CD4-positive, alpha-beta T cell treated with Interleukin-4 for 1 hour (primary cell): Measurements from ENCODE around the gene GLP2R.
"Not testable (repeated sequence)": the region's sequence is repeated elsewhere in the genome, so short reads cannot be mapped to it uniquely, and the experiment has no call there.

Experiments used
- DNase-seq, 2 donors: peaks; one replicate each; pipeline ENCODE4 v3.0.0-alpha.2; 2020 to 2022

GLP2R gene

GRCh38 chr17:9825641-9826150 is at the start of gene GLP2R:
TSS of gene GLP2R (plus strand) at chr17:9825924. CDS start at chr17:9826064, 140 bp downstream.
- DNase-seq, result no peak

DNA sequence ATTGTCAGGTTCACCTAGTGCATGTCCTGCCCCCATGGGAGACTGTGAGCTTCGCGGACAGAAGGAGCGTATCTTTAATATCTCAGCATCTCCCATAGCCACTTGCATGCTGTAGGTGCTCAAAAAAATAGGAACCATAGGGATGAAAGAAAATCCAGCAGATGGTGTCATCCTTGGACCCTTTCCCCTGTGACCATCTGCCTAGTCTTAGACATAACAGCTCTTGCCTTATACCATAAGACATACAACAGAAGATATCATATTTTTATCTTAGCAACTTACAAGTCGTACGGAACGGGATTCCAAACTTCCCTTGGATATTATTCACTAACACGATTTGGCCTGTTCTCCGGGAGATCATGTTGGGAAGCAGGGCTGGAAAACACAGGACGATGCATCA is 48.8 kb upstream of the GLP2R start:
- DNase-seq, result no peak

DNA sequence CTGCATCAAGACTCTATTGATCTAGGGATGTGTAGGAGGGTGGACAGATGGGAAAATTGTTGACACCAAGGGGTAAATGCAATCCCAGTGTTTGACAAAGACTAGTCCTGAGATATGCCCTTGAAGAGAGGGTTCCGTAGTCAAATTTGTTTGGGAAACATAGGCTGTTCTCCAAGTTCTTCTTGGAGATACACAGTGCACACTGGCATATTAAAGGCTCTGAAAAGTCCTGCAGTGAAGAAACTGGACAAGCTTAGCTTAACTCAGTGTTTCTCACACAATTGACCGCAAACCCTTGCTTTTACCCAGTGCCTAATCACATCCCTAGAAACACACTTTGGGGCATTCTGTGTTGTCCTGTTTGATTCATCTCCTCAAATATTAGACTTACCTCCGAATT is 45.2 kb upstream of the GLP2R start:
- DNase-seq, result no peak

GRCh38 chr17:9783050-9783449 is 42.7 kb upstream of the GLP2R start:
- DNase-seq, result no peak

GRCh38 chr17:9783465-9783864 is 42.3 kb upstream of the GLP2R start:
- not testable (repeated sequence) for DNase-seq

- no peak for DNase-seq
Measured at GRCh38 chr17:9784544-9784943, 41.2 kb upstream of the GLP2R start.

DNA sequence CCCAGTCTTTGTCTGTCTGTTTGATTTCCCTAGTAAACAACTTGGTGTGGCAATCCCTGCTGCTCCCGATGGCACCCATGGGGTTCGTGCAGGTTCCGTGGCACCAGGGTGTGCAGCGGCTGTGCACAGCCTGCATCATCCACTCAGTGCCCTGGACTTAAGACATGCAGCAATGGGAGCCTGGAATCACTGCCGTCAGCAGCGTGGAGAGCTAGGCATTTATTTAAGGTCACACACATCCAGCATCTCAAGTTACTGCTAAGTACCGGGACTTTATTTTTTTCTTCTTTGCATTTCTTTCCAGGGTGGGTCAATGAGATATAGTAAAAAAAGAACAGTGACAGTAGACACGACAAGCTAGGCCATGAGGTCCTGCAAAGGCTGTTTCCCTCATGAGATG is 37.1 kb upstream of the GLP2R start:
- no peak for DNase-seq

DNA sequence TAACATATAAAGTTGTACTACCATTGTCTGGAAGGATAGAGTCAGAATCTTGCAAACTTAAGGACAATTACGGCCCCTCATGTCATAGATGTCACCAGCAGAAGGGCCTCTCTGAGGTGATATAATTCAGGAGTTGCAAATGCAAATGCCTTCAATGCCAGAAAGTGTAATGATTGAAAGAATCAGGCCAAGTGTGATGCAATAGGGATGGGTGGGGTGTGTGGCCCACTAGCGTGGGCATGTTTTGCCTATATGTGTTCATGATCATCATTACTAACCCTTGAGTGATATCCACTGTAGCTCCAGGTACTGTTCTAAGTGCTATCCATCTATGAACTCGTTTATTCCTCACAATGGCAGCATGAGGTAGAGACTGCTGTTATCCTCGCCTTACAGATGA is 35.4 kb upstream of the GLP2R start:
- no peak for DNase-seq

- no peak for DNase-seq
Measured at GRCh38 chr17:9790889-9791876, 34.5 kb upstream of the GLP2R start, which contains the start of gene DHRS7C. TSS of gene DHRS7C (minus strand) at chr17:9791592. CDS start at chr17:9791284, 308 bp downstream.

GRCh38 chr17:9792181-9792840 is 33.4 kb upstream of the GLP2R start:
- DNase-seq, result no peak

DNA sequence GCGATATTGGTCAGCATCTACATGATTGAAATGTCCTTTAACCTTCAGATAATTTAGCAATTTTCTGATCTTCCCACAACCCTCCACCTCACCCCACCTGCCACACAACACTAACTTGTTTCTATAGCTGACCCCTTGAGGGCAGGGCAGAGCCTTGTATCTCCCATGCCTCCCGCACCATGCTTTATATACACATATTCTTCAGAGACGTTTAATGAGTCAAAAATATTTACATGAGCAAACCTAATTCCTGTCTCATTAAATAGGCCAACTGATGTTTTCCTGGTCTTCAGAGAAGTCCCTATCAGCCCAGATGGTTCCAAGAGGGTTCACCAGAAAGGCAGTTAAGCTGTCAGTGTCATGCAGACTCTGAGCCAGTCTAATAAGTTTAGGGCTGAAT is 27.7 kb upstream of the GLP2R start:
- DNase-seq, result no peak

DNA sequence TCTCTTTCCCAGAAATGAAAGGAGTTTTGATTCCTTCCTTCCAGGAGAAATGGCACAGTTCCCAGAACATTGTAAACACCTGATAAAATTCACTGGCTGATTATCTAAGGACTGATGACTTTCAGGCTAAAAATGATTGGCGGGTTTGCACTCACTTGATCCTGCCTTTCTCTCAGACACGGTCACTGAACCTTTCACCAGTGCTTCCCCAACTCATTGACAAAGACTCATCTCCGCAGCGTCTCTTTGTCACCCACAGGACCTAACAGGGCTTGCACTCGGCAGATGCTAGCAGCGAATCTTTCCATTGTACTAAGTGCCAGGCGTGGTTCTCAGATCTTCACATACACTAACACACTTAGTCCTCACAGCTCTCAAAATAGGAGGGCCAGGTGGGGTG is 27.0 kb upstream of the GLP2R start:
- DNase-seq, result no peak

GRCh38 chr17:9801505-9801904 is 24.2 kb upstream of the GLP2R start:
- DNase-seq, result no peak

- DNase-seq, result no peak
Measured at GRCh38 chr17:9802294-9802693, 23.4 kb upstream of the GLP2R start.

DNA sequence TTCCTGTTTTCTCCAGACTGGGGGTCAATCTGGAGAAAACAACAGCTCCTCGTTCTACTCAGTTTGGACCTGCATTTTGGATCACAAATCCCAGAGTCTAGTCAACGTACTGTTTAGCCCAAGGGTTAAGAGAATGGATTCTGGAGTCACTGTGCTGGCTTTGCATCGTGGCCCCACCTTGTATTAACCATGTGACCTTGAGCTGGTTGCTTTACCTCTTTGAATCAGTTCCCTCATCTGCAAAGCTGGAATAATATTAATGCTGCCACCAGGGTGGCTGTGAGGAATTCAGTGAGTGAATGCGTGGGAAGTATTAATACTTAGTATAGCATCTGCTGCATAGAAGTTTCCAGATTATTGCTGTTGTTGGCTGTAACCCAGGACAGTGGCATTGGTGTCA is 23.0 kb upstream of the GLP2R start:
- no peak for DNase-seq

GRCh38 chr17:9805769-9806168 is 20.0 kb upstream of the GLP2R start:
- DNase-seq, result no peak

DNA sequence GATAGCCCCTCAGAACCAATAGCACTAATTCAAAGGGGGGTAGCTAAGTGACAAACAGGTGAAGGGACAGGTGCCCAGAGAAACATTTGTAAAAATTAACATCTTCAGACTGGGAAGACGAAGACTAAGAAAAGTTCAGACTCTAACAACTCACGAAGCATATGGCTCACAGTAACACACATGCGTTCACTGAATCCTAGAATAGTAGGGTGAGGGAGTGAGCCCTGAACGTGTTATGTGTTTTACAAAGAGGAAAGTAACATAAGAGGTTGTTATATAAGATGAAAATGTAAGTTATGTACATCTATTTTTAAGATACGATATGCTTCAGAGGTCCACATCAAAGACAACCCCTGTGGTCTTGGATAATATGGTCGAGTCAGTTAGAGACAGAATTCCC is 19.0 kb upstream of the GLP2R start:
- DNase-seq, result no peak

DNA sequence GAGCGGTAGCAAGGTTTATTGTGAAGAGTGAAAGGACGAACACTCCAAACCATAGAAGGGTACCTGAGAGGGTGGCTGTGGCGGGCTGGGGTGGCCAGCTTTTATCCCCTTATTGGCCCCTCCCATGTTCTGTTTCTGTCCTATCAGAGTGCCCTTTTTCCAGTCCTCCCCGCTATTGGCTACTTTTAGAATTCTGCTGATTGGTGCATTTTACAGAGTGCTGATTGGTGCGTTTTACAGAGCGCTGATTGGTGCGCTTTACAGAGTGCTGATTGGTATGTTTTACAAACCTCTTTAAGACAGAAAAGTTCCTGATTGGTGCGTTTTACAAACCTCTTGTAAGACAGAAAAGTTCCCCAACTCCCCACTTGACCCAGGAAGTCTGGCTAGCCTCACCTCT is 16.3 kb upstream of the GLP2R start:
- no peak for DNase-seq

DNA sequence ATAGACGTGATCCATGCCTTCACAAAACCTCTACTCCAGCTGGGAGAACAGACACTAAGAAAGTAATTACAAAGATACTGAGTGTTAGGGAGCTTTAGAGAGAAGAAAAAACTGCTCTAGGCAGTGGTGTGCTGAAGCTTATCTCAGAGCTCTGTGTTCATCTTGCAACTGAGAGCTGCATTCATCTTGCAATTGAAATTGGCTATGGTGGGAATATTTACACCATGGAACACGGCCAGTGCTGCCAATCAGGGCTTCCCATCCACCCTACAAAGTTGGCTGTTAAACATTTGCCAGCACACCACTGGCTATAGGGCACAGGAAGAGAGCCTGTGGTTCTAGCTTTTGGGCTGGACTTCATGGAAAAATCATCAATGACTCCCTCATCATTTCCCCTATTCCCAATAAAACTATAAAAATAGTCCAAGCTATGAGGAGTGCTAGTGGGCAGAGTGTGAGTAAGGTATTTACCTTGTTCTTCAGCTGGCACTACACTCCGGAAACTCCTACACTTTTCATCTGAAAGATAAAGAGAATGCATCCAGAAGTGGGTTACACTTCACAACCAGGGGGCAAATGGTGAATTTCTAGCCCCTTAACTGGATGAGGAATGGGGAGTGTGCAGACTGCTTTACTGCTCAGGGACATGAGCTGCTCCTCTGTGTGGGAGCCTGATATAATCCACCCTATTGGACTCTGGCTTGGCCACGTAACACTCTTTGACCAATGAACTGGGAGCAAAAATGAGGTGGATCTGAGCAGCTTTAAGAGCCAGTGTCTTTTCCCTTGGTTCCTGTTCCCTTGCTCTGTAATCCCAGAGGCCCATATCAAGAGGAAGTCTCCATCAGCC is 15.4 kb upstream of the GLP2R start:
- DNase-seq, result no peak

GRCh38 chr17:9811086-9811485 is 14.6 kb upstream of the GLP2R start:
- DNase-seq, result no peak

GRCh38 chr17:9811537-9811936 is 14.2 kb upstream of the GLP2R start:
- no peak for DNase-seq

- DNase-seq, result no peak
Measured at GRCh38 chr17:9813166-9813565, 12.6 kb upstream of the GLP2R start.
